Left cardiac atrium (tissue), 4 donors: ENCODE results near the gene HOXC13. TPM values are rescaled to one million over a fixed set of nuclear protein-coding genes. Genes with fewer than 3 reads are reported as not detected.

Experiments used
- ATAC-seq, 2 donors: fragments of 200-7000 bp; cut with Tn5 transposase; one replicate each; pipeline ENCODE4 v1.9.1; 2020; ENCODE audit warnings: mild to moderate bottlenecking in 2 of 2, moderate library complexity in 2 of 2
- DNase-seq: peaks from one replicate; pipeline ENCODE4 v3.0.0-alpha.2; 2020
- intact Hi-C, 2 donors: fragments of 100-400 bp; cut with DNase I; formaldehyde crosslinking; loops; one replicate each; pipeline versions ENCODE4 v1.14.1 to v1.15.1; 2022 to 2023
- total RNA-seq, 2 donors: library from RNA; stranded (reverse); fragmentation: NEBNext Ultra II Directional; extraction: Animal tissue kit (Norgen Biotek cat#: 25700); gene quantifications; one replicate each; pipeline ENCODE4 v1.2.1, GENCODE V29; 2021
- donor health status: DM: no; HTN: yes; CAD: no.
- donor health status: DM: no; HTN: yes; CAD: no; lungs with severe emphysema.
- donor health status: DM: yes; HTN: yes; CAD: no.
- donor health status: Dilated cardiomyopathy.

Gene HOXC13
- total RNA-seq, 2 donors from 2014 or later = not detected

GRCh38 chr12:53966085-53966384 is 27.4 kb downstream of the HOXC13 start:
- no peak for ATAC-seq
- DNase-seq = no peak
- intact Hi-C loops = no loop called here

GRCh38 chr12:53966385-53967133 is 27.9 kb downstream of the HOXC13 start:
- intact Hi-C loops = no loop called here
- ATAC-seq (no peak), DNase-seq (no peak)

DNA sequence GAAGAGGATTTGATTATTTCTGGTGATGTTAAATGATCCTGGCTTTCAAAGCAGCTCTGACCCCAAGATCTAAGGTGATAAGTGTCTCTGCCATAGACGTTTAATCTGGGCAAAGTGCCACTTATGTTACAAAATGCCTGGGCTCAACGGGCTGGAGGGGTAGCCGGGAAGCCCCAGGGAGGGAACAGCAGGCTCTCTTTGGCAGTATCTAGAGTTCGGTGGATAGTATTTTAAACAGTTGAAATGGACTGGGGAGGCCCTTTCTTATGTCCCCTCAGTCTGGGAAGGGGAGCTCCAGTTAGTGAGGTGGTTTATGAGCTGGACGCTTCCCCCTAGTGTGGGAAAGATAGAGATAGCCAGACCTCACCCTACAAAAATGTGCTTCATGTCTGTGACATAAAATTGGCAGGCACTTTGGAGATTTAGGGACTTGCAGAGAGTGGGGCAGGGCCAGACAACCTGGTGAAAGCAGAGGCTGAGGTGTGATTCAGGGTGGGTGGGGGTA is 28.8 kb downstream of the HOXC13 start:
- intact Hi-C loops = no loop called here
- no peak for DNase-seq
- no peak for ATAC-seq

DNA sequence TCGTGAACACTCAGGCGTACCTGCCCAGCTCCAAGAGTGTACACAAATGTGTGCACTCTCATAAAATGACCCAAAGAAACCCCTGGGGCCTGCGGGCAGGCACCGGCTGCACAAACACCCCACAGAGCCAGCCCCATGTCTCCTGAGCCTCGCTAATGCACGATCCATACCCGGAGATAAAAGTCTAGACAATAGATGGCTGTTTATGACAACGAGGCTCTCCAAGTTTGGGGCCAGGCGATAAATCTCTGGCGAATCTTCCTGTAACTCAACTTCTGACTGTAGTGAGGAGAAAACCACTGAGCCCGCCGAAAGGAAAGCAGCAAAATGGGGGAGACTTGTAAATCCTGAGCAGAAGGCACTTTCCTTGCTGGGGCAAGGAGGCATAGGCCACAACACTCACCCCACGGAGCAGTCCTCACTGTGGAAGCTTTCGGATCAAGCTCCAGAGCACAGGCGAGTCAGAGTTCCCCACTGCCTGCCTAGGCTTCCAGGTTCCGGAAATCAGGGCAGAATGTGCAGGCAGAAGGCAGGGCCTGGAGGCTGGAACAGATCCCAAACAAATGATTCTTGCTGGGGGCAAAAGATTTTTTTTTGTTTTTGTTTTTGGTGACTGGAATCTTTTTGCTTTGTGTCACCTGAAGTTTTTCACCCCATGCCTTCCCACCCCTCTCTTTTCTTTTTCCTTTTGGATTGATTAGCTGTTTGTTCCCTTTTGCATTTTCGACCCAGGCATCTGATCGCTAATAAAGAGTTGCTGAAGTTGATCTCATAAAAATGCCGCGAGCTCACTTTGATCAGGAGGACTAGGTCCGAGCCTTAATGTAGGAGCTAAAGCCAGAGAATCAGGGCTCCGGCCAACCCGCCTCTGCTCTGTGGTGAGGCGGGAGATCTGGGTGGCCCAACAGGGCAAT is 29.8 kb downstream of the HOXC13 start:
- no peak for DNase-seq
- intact Hi-C loops = no loop called here

GRCh38 chr12:53969588-53970259 is 31.1 kb downstream of the HOXC13 start:
- DNase-seq = no peak
- intact Hi-C loops = no loop called here
- ATAC-seq = no peak

More for the DNA sequence above, 29.8 kb downstream of the HOXC13 start:
- no peak for ATAC-seq

DNA sequence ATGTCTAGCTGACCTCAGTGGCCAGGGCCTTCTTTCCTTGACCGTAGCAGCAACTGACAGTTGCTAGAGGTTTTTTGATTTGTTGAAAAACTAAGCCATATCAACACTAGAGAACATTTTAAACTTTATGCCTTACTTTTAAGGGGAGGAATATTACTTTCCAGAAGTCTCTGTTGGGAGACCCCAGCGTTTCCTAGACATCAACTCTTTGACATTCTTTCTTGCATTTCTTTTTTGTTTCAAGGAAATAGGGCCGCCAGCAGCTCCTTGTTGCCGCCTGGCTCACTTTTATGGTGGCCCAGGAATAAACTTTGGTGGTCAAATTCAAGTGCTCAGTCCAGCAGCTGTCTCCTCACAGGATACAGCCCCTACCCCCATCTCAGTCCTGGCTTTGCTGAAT is 31.8 kb downstream of the HOXC13 start:
- no peak for ATAC-seq
- no peak for DNase-seq
- intact Hi-C loops = no loop called here

GRCh38 chr12:53971129-53971528 is 32.5 kb downstream of the HOXC13 start:
- no peak for ATAC-seq
- intact Hi-C loops = no loop called here
- DNase-seq = no peak

GRCh38 chr12:53971686-53972085 is 33.1 kb downstream of the HOXC13 start:
- intact Hi-C loops = no loop called here
- DNase-seq (no peak), ATAC-seq (no peak)

- no peak for ATAC-seq
- intact Hi-C loops = no loop called here
- no peak for DNase-seq
Measured at GRCh38 chr12:53972152-53972702, 33.6 kb downstream of the HOXC13 start.

DNA sequence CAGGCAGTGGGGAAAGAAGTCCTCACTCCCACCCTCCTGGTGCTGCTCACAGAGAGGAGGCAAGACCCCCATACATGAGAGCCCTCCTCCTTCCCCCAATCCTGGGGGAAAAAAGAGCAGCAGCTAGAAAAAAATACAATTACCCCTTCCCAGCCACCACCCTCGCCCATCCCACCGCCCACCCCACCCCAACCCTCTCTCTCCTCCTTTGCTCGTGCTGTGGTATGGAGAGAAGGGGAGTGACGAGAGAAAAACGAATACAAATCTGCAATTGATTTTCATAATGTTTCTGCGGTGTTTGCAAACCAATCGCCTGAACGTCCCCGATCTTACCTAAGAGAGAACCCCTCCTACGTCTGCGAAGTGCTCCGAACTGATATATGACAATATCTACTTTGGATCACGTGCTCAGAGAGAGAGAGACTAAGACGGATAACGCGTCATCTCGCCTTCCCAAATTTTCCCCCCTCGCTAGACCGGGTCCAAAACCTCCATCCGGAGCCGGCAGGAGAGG is 34.1 kb downstream of the HOXC13 start, which contains the start of gene HOXC11:
Gene HOXC11, plus strand, starts transcription at position 405 of the 514 bp plus-strand sequence. CDS start 116 bp downstream, outside the sequence.
- intact Hi-C loops = no loop called here
- ATAC-seq (no peak), DNase-seq (no peak)

DNA sequence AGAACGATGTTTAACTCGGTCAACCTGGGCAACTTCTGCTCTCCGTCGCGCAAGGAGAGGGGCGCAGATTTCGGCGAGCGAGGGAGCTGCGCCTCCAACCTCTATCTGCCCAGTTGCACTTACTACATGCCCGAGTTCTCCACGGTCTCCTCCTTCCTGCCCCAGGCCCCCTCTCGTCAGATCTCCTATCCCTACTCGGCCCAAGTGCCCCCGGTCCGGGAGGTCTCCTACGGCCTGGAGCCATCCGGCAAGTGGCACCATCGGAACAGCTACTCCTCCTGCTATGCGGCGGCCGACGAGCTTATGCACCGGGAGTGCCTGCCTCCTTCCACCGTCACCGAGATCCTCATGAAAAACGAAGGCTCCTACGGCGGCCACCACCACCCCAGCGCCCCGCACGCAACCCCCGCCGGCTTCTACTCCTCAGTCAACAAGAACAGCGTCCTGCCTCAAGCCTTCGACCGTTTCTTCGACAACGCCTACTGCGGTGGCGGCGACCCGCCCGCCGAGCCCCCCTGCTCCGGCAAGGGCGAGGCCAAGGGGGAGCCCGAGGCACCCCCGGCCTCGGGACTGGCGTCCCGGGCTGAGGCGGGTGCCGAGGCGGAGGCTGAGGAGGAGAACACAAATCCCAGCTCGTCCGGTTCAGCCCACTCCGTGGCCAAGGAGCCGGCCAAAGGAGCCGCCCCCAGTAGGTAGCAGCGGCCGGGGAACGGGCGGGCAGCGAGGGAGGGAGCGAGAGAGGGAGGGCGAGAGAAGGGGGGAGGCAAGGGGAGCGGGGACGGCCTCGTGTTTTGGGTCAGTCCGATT is 34.8 kb downstream of the HOXC13 start:
- intact Hi-C loops = no loop called here
- ATAC-seq (peak; percentile 21 to 38), DNase-seq (no peak)

- ATAC-seq = peak; percentile 41 to 46
- DNase-seq = no peak
- intact Hi-C loops = no loop called here
Measured at GRCh38 chr12:53974084-53975063, 35.7 kb downstream of the HOXC13 start, which contains the start of gene HOTAIR. TSS of gene HOTAIR (minus strand) at chr12:53974954.

DNA sequence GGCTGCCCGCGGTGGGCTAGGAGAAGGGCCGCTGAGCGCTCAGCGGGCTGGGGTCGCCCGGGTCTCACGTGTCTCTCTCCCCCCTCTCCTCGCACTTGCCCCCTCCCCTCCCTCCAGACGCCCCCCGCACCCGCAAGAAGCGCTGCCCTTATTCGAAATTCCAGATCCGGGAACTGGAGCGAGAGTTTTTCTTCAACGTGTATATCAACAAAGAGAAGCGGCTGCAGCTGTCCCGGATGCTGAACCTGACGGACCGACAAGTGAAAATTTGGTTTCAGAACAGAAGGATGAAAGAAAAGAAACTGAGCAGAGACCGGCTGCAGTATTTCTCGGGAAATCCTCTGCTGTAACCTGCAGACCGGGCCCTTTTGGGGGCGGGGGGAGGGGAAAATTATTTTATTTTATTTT is 36.4 kb downstream of the HOXC13 start:
- intact Hi-C loops = no loop called here
- DNase-seq (no peak), ATAC-seq (no peak)

- ATAC-seq (no peak), DNase-seq (no peak)
- intact Hi-C loops = no loop called here
Measured at GRCh38 chr12:53975479-53976152, 37.0 kb downstream of the HOXC13 start.

DNA sequence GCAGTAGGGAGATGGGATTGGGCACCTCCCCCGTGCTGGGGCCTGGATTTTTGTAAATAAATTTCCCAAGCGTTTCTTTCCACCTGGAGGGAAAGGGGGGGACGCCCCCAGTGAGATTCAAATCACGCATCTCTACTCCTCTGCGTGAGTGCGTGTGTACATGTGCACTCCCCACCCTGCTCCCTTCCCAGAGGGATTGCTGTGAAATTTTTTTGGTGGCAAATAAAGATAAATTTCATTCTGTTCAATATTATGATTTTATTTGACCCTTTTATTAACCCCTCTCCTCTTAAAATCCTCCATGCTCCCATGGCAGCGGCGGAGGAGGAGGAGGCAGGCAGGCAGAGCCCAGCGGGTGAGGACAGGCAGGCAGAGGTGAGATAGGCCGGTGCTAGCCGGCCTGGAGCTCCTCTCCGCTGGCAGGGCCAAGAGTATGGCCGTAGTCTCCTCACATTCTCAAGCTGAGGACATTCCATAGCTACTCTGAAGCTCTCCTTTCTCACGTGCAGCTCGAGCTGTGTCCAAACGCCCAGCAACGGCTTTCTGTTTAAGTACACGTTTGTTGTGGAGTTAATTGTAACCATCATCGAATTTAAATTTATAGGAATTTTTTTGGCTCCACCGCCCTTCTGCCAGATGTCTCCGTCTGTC is 37.7 kb downstream of the HOXC13 start:
- DNase-seq (no peak), ATAC-seq (no peak)
- intact Hi-C loops = no loop called here
